ENCODE measurements around the gene ENTPD8. TPM values are rescaled to one million over a fixed set of nuclear protein-coding genes. Genes with fewer than 3 reads are reported as not detected.

ENTPD8 gene
- total and polyA plus RNA-seq, 2 of the 13 experiments (the other 11 are each of a cell fraction or from before 2014, with no cell fraction given): 0.26 to 0.44 TPM

DNA sequence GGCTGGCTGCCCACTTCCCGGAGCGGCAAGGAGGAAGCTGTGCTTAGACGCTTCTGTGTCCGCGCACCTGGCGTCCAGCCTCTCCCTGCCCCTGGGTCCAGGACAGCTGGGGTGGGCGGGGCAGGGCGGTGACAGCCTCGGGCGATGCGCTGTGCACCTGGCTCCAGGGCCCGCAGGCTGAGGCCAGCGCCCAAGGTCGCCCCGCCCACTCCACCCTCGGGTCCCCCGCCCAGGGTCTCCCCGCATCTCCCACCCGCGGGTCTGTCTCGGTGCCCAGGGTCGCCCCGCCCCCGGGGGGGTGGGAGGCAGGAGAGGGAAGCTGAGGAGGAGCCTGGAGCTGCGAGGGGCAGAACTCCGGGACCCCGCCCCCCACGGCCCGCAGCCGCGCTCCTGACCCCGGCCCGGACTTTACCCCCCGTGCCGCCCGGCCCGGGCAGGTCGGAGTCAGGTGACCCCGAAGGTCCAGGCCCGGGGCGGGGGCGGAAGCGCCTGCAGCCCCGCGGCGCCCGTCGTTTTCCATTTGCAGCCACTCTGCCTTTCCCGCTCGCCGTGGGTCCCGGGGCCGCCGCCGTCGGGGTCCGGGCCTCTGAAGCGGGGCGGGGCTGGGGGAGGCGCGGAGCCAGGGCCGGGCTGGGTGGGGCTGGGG is at the start of gene ENTPD8 (continued):
- TF ChIP-seq FOXO4 (CRISPR knock-in tag; conservative IDR thresholded peaks at IDR 0.05) (no peak), ZFP90 (CRISPR knock-in tag; IDR thresholded peaks at IDR 0.05; ENCODE audit: borderline replicate concordance) (peak; percentile 34; the same call in 1 of the 2 replicates), ZNF17 (CRISPR knock-in tag; IDR thresholded peaks at IDR 0.05) (no peak), THRA (CRISPR knock-in tag; IDR thresholded peaks at IDR 0.05; ENCODE audit: borderline replicate concordance) (peak; percentile 61; the same call in 1 of the 2 replicates), RBM22 (optimal IDR thresholded peaks at IDR 0.05; ENCODE audit: low read length) (no peak), ZNF709 (CRISPR knock-in tag; IDR thresholded peaks at IDR 0.05) (peak; percentile 25; the same call in 1 of the 2 replicates), FOXK2 (IDR thresholded peaks at IDR 0.05) (no peak), RBFOX2 (IDR thresholded peaks at IDR 0.05; ENCODE audit: low read depth, low read length) (peak; percentile 72), TEAD3 (CRISPR knock-in tag; optimal IDR thresholded peaks at IDR 0.05; ENCODE audit: borderline replicate concordance) (peak; percentile 33), SNAPC5 (CRISPR knock-in tag; IDR thresholded peaks at IDR 0.05; ENCODE audit: borderline replicate concordance) (no peak), BHLHE40 (IDR thresholded peaks at IDR 0.05; ENCODE audit: low read length) (peak; percentile 72), AKAP8 (CRISPR knock-in tag; IDR thresholded peaks at IDR 0.05) (0 out of 2 replicates have a peak, but pooled peaks have one; percentile 31)
- TF ChIP-seq, protein P1, sequence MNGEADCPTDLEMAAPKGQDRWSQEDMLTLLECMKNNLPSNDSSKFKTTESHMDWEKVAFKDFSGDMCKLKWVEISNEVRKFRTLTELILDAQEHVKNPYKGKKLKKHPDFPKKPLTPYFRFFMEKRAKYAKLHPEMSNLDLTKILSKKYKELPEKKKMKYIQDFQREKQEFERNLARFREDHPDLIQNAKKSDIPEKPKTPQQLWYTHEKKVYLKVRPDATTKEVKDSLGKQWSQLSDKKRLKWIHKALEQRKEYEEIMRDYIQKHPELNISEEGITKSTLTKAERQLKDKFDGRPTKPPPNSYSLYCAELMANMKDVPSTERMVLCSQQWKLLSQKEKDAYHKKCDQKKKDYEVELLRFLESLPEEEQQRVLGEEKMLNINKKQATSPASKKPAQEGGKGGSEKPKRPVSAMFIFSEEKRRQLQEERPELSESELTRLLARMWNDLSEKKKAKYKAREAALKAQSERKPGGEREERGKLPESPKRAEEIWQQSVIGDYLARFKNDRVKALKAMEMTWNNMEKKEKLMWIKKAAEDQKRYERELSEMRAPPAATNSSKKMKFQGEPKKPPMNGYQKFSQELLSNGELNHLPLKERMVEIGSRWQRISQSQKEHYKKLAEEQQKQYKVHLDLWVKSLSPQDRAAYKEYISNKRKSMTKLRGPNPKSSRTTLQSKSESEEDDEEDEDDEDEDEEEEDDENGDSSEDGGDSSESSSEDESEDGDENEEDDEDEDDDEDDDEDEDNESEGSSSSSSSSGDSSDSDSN (CRISPR knock-in tag; IDR thresholded peaks at IDR 0.05): 0 out of 2 replicates have a peak, but pooled peaks have one; percentile 31
- TF ChIP-seq, protein P2, sequence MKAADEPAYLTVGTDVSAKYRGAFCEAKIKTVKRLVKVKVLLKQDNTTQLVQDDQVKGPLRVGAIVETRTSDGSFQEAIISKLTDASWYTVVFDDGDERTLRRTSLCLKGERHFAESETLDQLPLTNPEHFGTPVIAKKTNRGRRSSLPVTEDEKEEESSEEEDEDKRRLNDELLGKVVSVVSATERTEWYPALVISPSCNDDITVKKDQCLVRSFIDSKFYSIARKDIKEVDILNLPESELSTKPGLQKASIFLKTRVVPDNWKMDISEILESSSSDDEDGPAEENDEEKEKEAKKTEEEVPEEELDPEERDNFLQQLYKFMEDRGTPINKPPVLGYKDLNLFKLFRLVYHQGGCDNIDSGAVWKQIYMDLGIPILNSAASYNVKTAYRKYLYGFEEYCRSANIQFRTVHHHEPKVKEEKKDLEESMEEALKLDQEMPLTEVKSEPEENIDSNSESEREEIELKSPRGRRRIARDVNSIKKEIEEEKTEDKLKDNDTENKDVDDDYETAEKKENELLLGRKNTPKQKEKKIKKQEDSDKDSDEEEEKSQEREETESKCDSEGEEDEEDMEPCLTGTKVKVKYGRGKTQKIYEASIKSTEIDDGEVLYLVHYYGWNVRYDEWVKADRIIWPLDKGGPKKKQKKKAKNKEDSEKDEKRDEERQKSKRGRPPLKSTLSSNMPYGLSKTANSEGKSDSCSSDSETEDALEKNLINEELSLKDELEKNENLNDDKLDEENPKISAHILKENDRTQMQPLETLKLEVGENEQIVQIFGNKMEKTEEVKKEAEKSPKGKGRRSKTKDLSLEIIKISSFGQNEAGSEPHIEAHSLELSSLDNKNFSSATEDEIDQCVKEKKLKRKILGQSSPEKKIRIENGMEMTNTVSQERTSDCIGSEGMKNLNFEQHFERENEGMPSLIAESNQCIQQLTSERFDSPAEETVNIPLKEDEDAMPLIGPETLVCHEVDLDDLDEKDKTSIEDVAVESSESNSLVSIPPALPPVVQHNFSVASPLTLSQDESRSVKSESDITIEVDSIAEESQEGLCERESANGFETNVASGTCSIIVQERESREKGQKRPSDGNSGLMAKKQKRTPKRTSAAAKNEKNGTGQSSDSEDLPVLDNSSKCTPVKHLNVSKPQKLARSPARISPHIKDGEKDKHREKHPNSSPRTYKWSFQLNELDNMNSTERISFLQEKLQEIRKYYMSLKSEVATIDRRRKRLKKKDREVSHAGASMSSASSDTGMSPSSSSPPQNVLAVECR (CRISPR knock-in tag; IDR thresholded peaks at IDR 0.05; ENCODE audit: borderline replicate concordance): peak; percentile 78; the same call in 1 of the 2 replicates
- TF ChIP-seq, protein P3, sequence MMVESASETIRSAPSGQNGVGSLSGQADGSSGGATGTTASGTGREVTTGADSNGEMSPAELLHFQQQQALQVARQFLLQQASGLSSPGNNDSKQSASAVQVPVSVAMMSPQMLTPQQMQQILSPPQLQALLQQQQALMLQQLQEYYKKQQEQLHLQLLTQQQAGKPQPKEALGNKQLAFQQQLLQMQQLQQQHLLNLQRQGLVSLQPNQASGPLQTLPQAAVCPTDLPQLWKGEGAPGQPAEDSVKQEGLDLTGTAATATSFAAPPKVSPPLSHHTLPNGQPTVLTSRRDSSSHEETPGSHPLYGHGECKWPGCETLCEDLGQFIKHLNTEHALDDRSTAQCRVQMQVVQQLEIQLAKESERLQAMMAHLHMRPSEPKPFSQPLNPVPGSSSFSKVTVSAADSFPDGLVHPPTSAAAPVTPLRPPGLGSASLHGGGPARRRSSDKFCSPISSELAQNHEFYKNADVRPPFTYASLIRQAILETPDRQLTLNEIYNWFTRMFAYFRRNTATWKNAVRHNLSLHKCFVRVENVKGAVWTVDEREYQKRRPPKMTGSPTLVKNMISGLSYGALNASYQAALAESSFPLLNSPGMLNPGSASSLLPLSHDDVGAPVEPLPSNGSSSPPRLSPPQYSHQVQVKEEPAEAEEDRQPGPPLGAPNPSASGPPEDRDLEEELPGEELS (CRISPR knock-in tag; IDR thresholded peaks at IDR 0.05): peak; percentile 41; the same call in 1 of the 2 replicates
